ENCODE results near the gene ALDH2. TPM values are rescaled to one million over a fixed set of nuclear protein-coding genes. Genes with fewer than 3 reads are reported as not detected.

The ALDH2 gene
- total and polyA plus RNA-seq, 7 donors, result 66.6 to 212 (median 135) TPM

GRCh38 chr12:111792856-111793235 lies 26.1 kb downstream of the ALDH2 start:
- Histone ChIP-seq H3K27ac (peak overlapping the region; percentile 77), H3K9me3 (no peaks in the 10 kb centered on the region), H3K4me1 (peaks cover 5% of the 10 kb centered on the region), H3K4me3 (no peak overlapping the region), H3K27me3 (ENCODE audit: insufficient read depth in 3 of 3, low read length in 2 of 3) (no peaks in the 10 kb centered on the region), H3K36me3 (ENCODE audit: insufficient read depth in 1 of 2, low read depth in 1 of 2) (peaks cover 0 to 87% of the 10 kb centered on the region in 2 donors)
- WGBS, 3 donors, result 82 to 94% (median 92%) methylated on average over 3 of the region's 3 CpGs
- DNase-seq, result peak in 1 of 2 donors; percentile 14
- no peak for ATAC-seq
- TF ChIP-seq CTCF (IDR thresholded peaks at IDR 0.05), result no peak
- intact Hi-C loops (cut with DNase I), result no loop called here

- 33 to 55% (median 47%) methylated on average over 4 of the region's 4 CpGs for WGBS, 3 donors
- H3K36me3 ChIP-seq (ENCODE audit: insufficient read depth in 1 of 2, low read depth in 1 of 2), result peaks cover 2 to 98% of the 10 kb centered on the region in 2 donors
- no peak overlapping the region for H3K4me3 ChIP-seq
- H3K4me1 ChIP-seq, result peaks cover 4% of the 10 kb centered on the region
- H3K9me3 ChIP-seq, result no peaks in the 10 kb centered on the region
- DNase-seq (peak in 1 of 2 donors; percentile 39), ATAC-seq (peak; percentile 44 to 51 (median 48))
- no peak overlapping the region for H3K27ac ChIP-seq
- TF ChIP-seq CTCF (IDR thresholded peaks at IDR 0.05), result no peak
- H3K27me3 ChIP-seq (ENCODE audit: insufficient read depth in 3 of 3, low read length in 2 of 3), result no peaks in the 10 kb centered on the region
- intact Hi-C loops (cut with DNase I), result no loop called here
Measured at GRCh38 chr12:111798182-111798581, 31.4 kb downstream of the ALDH2 start.

GRCh38 chr12:111799758-111800157 lies 33.0 kb downstream of the ALDH2 start:
- no peak for ATAC-seq
- no peaks in the 10 kb centered on the region for H3K27me3 ChIP-seq (ENCODE audit: insufficient read depth in 3 of 3, low read length in 2 of 3)
- H3K36me3 ChIP-seq (ENCODE audit: insufficient read depth in 1 of 2, low read depth in 1 of 2), result peaks cover 2 to 98% of the 10 kb centered on the region in 2 donors
- H3K9me3 ChIP-seq, result no peaks in the 10 kb centered on the region
- H3K4me1 ChIP-seq, result peaks cover 4% of the 10 kb centered on the region
- 92 to 94% (median 94%) methylated on average over 9 of the region's 9 CpGs for WGBS, 3 donors
- no peak for TF ChIP-seq CTCF (IDR thresholded peaks at IDR 0.05)
- DNase-seq, result no peak
- intact Hi-C loops (cut with DNase I), result no loop called here
- no peak overlapping the region for H3K4me3 ChIP-seq
- H3K27ac ChIP-seq, result no peak overlapping the region

- no peak overlapping the region for H3K4me3 ChIP-seq
- H3K9me3 ChIP-seq, result no peaks in the 10 kb centered on the region
- H3K36me3 ChIP-seq (ENCODE audit: insufficient read depth in 1 of 2, low read depth in 1 of 2), result peaks cover 2 to 96% of the 10 kb centered on the region in 2 donors
- no peak overlapping the region for H3K27ac ChIP-seq
- intact Hi-C loops (cut with DNase I), result no loop called here
- H3K4me1 ChIP-seq, result peaks cover 4% of the 10 kb centered on the region
- no peak for DNase-seq
- TF ChIP-seq CTCF (IDR thresholded peaks at IDR 0.05), result no peak
- no peak for ATAC-seq
- H3K27me3 ChIP-seq (ENCODE audit: insufficient read depth in 3 of 3, low read length in 2 of 3), result no peaks in the 10 kb centered on the region
- 77 to 86% (median 77%) methylated on average over 6 of the region's 6 CpGs for WGBS, 3 donors
Measured at GRCh38 chr12:111803038-111803626, 36.4 kb downstream of the ALDH2 start.

GRCh38 chr12:111803851-111804250 lies 37.1 kb downstream of the ALDH2 start:
- intact Hi-C loops (cut with DNase I), result no loop called here
- H3K4me1 ChIP-seq, result peaks cover 4% of the 10 kb centered on the region
- H3K9me3 ChIP-seq, result no peaks in the 10 kb centered on the region
- 94 to 97% (median 96%) methylated on average over 8 of the region's 8 CpGs for WGBS, 3 donors
- H3K36me3 ChIP-seq (ENCODE audit: insufficient read depth in 1 of 2, low read depth in 1 of 2), result peaks cover 2 to 96% of the 10 kb centered on the region in 2 donors
- no peak overlapping the region for H3K27ac ChIP-seq
- no peaks in the 10 kb centered on the region for H3K27me3 ChIP-seq (ENCODE audit: insufficient read depth in 3 of 3, low read length in 2 of 3)
- DNase-seq (no peak), ATAC-seq (no peak)
- TF ChIP-seq CTCF (IDR thresholded peaks at IDR 0.05), result no peak
- H3K4me3 ChIP-seq, result no peak overlapping the region
